Measurements from ENCODE around the gene SLC26A1.

SLC26A1 gene

DNA sequence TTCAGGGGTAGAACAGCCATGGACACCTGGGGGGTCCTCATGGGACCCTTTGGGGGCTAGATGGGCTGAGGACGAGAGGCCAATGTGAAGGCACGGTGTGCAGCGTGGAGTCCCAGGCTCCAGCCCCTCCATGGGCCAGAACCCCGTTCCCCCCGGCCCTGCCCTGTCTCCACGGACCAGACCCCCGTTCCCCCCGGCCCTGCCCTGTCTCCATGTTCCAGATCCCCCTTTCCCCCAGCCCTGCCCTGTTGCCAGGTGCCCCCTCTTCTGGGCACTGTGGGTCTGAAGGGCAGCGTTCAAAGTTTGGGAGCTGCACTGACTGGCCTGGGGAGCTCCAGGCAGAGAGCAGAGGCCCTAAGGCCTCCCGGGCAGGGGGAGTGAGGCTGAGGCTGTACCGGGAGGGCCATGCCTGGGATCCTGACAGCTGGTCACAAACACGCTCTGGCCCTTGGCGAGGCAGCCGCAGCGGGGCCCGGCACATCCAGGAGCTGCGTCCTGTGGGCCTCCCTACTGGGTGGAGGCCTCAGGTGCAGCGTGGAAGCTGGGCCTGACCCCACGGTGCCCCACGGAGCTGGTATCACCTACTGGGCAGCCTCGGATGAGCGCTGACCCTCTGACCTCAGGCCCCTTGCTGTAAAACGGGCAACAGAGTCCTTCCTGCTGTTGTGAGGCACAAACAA is 28.7 kb downstream of the SLC26A1 start:
- no peak for DNase-seq (ENCODE audit: low read depth)

DNA sequence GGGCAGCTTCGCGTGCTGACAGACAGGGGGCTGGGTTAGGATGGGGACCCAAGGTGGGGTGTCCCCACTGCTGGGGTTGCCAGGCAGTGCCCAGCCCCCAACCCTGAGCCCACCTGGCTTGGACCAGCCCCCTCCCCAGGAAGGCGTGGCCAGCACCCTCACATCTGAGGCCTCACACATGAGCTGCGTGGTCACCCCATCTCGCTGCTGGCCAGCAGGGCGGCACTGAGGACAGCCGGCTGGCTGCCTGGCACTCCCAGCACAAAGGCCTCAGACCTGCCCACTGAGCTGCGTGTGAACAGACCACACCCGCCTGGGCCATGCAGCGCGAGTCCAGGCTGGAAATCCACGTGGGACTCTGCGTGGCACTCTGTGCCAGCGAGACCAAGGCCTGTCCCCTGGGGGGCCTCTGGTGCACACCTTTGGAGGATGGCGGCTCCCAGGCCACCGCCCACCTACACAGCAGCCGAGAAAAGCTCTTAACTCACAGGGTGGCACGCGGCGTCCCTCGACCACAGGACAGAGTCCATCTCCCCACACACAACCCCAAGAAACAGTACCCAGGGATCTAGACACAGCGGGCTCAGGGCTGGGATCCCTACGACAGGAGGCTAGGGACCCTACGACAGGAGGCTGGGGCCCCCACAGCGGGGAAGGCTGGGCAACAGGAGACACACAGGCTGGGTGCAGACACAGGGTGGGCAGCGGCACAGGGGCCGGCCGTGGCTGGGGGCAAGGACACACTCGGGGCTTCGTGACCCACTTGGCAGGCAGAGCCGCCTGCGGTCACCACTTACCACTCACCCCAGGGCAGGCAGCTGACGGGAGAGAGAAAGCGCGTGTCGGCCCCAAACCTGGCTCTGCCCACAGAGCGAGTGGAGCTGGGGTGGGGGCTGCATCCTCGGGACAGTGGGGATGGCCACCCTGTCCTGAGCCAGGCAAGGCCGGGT is 29.7 kb downstream of the SLC26A1 start:
- no peak for DNase-seq (ENCODE audit: low read depth)

DNA sequence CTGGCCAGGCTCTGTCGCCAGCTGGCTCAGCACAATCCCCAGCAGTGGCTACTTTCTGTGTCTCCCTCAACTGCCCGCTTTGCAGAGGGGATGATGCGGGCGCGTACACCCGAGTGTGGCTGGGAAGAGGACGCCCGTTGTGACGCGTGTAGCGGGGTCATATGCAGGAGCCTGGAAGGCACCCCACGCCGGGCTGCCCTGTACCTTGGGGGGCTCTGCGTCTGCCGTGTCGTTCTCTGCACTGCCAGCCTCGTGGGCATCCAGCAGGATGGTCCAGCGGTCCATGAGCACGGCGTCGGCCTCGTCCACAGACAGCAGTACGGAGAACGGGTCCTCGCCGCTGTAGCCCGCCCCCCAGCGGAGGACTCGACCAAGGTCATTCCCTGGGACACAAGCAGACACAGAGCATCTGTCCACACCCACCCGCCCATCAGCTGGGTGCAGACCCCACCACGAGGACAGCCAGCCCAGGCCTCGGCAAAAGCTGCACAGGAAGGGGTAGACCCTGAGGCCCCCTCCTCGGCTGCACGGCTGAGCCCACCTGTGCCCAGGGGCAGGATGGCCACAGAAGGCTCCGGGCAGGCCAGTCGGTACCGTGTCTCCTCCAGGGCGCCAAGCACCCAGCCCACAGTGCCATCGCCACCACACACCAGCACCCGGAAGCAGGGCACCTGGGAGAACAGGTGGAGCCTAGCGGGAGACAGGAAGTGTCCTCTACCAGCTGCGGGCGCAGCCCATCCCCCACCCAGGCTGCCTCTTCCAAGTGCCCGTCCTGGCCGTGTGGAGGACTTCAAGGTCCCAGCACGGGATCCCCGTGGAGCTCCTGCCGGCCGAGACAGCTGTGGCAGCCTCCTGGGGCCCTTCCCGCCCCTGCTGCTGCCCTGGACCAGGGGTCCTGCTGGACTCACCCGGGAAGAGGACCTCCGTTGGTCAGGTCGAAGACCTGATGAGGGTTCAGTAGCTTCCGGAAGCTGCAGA is 30.7 kb downstream of the SLC26A1 start:
- no peak for DNase-seq (ENCODE audit: low read depth)

DNA sequence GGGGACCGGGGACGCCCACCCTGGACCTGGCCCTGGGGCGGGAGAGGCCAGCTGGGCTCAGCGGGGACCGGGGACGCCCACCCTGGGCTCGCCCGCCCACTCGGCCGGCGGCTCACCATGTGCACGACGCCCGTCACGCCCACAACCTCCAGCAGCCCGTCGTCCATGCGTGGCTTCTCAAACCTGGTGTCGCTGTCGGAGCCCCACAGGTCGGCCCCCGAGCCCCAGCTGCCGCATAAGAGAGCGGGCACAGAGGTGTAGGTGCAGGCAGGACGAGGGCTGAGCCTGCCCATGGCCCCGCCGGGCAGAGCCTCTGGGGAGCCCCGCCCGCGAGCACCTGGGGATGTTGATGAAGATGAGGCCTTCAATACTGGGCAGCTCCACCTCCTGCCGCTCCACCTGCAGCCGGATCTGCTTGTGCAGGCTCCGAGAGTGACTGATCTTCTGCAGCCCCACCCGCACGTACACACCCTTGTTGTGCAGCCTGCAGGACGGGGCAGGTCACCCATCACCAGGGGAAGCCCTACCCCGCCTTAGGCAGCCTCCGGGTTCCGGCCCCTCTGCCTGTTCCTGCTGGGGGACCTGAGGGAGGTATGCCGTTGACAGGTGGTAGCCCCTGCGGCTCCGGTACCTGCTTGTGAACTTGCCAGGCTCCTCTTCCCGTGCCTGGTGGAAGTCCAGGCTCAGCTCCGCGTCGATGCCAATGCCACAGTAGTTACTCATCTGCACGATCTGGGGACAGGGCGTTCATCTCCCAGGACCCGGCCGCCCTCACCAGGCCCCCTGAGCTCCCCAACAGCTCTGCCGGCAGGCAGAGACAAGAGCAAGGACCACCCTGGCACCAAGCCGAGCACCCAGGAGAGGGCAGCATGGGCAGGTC is 31.6 kb downstream of the SLC26A1 start:
- DNase-seq (ENCODE audit: low read depth): no peak

DNA sequence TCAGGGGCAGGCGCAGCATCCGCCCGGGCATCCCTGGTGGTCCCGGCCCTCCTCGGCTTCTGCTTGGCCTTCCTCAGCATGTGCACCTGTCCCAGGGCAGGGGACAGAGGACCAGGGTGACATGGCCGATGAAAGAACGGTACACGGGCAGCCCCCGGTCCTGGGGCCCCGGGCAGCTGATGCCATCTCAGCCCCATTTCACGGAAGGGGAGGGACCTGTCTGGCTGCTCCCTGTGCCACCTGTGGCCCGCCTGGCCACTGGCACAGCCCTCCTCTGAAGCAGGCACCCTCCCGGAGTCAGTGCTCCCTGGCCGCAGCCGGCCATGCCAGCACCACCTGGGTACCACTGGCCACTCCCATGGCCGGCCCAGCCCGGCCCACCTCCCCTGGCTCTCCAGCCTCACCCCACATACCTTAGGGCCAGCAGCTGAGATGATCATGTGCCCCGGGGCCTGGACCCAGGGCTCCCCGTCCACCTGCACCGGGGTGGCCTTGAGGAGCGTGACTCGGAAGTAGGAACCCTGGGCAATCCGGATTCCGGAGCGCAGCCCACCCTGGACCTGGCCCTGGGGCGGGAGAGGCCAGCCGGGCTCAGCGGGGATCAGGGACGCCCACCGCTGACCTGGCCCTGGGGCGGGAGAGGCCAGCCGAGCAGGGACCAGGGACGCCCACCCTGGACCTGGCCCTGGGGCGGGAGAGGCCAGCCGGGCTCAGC is 32.4 kb downstream of the SLC26A1 start:
- no peak for DNase-seq (ENCODE audit: low read depth)

DNA sequence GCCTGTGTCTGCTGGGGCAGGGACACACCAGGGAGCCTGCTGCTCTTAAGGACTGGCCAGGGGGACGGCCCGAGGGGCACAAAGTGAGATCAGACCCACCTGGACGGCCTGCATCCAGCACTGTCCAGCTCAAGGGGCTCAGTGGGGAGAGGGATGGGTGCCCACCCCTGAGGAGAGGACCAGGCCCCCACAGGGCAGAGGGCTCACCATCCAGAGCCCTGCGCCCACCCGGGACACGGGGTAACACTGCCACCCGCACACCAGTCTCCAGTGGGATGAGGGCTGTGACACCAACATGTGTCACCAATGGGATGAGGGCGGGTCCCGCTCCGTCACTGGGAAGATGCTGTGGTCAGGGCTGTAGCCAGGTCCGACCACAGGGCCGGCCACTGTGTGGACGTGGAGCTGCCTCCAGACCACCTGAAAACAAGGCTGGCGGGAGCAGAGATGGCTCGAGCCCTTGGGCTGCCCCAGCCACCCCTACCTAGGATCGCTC is 33.0 kb downstream of the SLC26A1 start:
- no peak for DNase-seq (ENCODE audit: low read depth)

DNA sequence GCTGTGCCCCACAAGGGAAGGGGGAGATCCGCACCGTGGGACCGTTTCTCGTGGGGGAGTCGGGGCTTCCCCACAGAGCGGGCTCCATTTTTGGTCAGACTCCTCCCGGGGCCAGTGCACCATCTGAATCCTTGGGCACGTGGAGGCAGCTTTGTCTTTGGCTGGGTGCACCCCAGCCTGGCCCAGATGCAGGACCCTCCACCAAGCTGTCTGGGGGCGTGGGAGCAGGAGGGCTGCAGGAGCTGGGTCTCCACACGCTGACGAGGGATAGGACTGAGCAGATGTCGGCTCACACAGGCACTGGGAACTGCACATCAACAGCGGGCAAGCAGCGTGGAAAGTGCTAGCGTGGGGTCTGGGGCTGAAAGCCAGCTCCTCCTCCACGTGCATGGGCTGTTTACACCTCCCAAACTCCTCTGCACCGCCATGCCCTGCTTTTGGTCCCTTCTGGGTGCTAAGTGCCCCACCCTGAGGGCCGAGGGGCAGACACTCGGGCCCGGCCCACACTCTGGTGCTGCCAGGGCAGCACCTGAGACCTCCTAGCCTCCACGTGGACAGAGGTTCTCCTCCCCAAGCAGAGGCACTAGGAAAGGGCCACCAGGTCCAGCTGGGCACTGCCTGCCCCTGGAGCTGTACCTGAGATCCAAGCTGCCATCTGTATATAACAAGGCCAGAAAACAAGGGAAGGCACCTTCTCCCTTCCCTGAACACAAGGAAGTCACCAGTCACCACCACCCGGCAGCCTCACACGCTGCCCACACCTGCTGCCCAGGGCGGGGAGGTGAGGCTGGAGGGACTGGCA is 33.7 kb downstream of the SLC26A1 start:
- DNase-seq (ENCODE audit: low read depth): no peak

DNA sequence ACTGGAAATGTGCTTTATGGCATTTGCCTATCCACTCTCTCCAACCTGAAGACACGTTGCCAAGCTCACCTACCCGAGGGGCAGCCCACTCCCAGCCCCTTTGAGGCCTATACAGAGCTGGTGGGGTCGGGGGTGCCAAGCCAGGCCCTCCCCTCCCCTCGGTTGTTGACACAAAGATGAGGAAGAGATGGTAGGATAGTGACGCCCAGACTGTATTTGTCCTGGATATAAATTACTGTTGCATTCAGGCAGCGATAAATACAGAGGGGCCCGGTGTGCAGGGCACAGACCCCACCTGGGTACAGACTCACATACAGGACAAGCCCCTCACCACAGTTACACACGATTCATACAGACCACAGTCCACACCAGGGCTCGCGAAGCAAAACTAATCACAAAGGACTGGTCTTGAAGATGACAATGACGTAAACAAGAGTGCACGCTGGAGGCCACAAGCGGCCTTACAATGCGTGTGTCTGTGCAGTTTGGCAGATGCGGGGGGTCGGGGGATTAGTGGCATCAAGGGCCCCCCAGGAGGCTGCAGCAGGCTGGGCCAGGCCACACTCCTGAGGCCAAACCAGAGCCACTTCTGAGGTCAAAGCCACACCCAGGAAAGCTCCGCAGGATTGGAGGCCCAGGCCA is 34.4 kb downstream of the SLC26A1 start:
- DNase-seq (ENCODE audit: low read depth): no peak

DNA sequence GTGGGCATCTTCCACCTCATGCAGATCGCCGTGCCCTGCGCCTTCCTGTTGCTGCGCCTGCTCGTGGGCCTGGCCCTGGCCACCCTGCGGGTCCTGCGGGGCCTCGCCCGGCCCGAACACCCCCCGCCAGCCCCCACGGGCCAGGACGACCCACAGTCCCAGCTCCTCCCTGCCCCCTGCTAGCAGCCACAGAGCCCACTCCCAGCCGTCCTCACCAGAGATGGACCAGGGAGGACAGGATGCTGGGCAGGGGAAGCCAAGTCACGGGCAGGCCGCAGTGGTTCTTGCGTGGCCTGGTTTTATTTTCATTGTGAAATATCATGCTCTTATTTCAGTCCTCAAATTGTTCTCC is 34.9 kb downstream of the SLC26A1 start:
- DNase-seq (ENCODE audit: low read depth): no peak

DNA sequence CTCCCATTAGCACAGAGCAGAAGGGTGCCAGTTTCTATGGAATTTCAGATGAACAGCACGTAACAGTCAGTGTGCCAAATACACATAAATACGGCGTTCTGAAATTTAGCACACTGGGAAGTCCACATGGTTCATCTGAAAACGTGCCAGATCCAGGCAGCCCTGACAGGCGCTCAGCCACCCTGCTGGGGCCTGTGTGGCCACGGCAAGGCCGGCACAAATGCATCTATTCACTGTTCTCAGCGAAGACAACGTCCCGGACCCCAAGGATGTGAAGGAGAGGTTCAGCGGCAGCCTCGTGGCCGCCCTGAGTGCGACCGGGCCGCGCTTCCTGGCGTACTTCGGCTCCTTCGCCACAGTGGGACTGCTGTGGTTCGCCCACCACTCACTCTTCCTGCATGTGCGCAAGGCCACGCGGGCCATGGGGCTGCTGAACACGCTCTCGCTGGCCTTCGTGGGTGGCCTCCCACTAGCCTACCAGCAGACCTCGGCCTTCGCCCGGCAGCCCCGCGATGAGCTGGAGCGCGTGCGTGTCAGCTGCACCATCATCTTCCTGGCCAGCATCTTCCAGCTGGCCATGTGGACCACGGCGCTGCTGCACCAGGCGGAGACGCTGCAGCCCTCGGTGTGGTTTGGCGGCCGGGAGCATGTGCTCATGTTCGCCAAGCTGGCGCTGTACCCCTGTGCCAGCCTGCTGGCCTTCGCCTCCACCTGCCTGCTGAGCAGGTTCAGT is 35.5 kb downstream of the SLC26A1 start:
- DNase-seq (ENCODE audit: low read depth): no peak

DNA sequence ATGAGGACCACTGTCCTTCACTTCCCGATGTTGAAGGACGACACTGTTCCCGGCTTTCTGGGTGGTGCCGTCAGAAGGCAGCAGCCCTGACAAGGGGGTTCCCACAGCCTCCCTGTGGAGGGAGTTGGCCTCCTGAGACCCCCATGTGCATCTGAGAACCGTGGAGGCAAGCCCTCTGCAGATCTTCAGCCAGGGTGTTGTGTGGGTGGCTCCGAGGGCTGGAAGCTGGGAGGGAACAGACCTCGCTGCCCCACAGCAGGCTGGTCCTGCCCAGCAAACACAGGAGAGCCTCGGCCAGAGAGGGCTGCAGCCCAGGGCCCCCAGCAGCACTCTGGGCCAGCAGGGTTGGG is 36.0 kb downstream of the SLC26A1 start:
- no peak for DNase-seq (ENCODE audit: low read depth)

DNA sequence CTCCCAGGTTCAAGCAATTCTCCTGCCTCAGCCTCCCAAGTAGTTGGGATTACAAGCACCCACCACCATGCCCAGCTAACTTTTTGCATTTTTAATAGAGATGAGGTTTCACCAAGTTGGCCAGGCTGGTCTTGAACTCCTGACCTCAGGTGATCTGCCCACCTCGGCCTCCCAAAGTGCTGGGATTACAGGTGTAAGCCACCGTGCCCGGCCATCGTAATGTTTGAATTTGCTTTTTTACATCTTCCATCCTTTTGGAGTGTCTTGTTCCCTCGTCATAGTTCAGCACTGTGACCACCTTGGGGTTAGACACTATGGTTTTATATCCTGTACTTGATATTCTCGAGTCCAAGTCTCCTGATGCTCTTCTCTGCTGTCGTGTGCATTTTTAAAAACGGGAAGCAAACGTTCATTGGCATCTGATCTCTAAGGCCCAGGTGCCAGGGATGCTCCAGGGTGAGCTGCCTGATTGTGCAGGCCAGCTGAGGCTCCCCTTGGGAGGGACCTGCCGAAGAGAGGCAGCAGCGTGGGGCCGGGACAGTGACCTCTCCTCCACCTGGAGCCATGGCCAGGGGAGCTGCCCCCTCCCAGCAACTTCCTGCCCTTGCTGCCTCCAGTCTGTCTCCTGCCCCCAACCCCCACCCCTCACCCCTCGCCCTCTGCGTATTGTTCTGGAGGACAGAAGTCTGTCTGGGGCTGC is 36.5 kb downstream of the SLC26A1 start:
- DNase-seq (ENCODE audit: low read depth): no peak

DNA sequence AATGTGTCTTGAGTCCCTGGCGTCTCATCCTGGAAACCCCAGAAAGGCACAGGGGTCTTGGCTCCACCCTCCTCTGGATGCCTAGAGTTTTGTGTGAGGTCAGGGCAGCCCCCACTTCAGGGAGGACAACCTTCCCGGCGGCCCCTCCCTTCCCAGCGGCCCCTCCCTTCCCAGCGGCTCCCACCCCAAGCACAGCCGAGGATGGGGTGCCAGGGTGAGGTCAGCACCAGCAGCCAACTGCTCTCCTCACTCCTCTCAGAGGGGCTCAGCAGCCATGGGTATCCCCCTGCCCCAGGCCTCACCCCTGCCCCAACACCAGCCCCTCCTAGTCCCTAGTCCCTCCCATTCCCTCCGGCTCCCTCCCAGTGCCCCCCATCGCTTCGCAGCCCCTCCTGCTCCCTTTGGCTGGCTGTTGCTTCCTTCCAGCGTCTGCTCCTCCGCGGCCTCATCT is 37.2 kb downstream of the SLC26A1 start:
- DNase-seq (ENCODE audit: low read depth): no peak

DNA sequence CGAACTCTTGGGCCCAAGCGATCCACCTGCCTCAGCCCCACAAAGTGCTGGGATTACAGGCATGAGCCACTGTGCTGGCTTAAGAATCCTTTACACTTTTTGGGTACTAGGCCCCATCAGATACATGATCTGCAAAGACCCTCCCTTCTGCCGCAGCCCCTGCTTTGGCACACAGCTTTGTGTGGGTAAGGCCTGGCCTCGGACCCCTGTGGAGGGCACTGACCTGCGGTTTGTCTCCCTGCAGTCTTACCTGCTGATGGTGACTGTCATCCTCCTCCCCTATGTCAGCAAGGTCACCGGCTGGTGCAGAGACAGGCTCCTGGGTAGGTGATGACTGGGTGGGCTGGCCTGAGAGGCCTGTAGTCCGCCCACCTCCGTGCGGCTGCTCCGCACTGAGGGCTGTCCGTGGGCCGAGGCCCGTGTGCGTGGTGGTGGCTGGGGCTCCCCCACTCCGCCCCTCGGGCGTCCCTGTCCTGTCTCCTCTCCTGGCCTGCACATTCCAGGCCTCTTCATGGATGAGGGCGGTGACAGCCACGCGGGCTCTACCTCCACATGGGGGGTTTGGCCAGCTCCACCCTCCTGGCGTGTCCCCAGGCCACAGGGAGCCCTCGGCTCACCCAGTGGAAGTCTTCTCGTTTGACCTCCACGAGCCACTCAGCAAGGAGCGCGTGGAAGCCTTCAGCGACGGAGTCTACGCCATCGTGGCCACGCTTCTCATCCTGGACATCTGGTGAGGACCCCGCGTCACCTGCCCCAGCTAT is 37.9 kb downstream of the SLC26A1 start:
- DNase-seq (ENCODE audit: low read depth): no peak

DNA sequence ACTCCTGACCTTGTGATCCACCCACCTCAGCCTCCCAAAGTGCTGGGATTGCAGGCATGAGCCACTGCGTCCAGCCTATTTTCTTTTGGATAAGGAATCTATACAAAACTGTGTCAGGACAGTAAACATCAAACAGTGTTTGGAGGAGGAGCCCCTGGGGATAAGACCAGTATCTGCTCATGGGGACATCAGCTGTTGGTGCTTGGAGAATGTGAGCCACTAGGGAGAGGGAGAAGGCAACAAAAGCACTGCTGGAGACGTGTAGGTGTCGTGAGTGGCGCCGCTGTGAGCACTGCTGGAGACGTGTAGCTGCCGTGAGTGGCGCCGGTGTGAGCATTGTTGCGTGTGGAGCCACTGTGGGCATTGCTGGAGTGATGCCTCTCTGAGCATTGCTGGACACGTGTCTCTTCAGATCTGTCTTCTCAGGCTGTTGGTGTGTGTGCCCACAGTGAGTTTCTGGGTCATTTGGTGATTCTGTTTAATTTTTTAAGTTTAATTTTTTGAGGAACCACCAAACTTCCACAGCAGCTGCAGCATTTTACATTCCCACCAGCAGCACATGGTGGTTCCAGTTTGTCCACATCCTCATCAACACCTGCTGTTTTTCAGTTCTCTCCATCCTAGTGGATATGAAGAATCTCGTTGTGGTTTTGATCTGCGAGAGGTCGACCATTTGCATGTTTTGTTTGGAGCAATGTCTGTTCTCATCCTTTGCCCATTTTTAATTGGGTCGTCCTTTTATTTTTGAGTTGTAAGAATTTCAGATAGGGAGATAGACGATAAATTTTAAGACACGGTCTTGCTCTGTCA is 38.8 kb downstream of the SLC26A1 start:
- DNase-seq (ENCODE audit: low read depth): no peak

DNA sequence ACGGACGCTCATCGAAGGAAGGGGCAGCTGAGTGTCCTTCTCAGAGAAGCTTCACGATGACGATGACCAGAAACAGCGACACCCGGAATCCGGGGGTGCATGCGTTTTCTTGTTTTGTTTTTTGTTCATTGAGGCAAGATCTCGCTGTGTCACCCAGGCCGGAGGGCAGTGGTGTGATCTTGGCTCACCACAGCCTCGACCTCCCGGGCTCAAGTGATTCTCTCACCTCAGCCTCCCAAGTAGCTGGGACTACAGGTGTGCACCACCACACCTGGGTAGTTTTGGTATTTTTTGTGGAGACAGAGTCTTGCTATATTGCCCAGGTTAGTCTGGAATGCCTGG is 39.7 kb downstream of the SLC26A1 start:
- DNase-seq (ENCODE audit: low read depth): no peak

Measured in activated gamma-delta T cell treated with anti-CD3 and anti-CD28 coated beads, Interleukin-2, amount 50 U/mL, for 16 hours (primary cell).